NCI-H510A treated with DMSO at 0.1 percent for 48 hours (cell line): Measurements from ENCODE around the gene CASKIN1.

Experiments used
- DNase-seq: peaks from one replicate; lab custom pipeline; 2025; lab: John Stamatoyannopoulos, UW

The CASKIN1 gene

DNA sequence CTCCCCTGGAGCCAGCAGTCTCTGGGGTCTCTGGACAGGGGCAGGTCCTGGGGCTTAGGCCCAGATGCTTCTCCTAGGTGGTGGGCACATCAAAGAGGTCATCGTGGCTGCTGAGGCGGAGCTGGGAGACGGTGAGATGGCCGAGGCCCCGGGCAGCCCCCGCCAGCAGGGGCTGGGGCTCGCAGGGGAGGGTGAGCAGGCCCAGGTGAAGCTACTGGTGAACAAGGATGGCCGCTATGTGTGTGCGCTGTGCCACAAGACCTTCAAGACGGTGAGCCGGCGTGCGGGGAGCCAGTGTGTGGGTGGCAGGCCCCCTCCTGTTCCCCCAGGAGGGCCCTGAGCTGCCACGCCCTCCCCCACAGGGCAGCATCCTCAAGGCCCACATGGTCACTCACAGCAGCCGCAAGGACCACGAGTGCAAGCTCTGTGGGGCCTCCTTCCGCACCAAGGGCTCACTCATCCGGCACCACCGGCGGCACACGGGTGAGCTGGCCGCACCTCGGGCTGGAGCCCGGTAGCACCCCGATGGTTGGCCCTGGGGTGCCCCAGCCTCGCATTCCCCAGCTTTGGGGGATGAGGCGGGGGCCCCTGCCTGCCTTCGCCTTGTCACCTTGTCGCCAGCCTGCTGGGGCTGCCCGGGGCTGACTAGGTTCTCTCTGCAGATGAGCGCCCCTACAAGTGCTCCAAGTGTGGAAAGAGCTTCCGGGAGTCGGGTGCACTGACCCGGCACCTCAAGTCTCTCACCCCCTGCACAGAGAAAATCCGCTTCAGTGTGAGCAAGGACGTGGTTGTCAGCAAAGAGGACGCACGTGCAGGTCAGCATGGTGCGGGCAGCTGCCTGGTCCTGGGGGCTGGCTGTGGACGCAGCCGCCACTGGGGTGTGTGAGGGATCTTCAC lies 35.9 kb upstream of the CASKIN1 start:
- no peak for DNase-seq

DNA sequence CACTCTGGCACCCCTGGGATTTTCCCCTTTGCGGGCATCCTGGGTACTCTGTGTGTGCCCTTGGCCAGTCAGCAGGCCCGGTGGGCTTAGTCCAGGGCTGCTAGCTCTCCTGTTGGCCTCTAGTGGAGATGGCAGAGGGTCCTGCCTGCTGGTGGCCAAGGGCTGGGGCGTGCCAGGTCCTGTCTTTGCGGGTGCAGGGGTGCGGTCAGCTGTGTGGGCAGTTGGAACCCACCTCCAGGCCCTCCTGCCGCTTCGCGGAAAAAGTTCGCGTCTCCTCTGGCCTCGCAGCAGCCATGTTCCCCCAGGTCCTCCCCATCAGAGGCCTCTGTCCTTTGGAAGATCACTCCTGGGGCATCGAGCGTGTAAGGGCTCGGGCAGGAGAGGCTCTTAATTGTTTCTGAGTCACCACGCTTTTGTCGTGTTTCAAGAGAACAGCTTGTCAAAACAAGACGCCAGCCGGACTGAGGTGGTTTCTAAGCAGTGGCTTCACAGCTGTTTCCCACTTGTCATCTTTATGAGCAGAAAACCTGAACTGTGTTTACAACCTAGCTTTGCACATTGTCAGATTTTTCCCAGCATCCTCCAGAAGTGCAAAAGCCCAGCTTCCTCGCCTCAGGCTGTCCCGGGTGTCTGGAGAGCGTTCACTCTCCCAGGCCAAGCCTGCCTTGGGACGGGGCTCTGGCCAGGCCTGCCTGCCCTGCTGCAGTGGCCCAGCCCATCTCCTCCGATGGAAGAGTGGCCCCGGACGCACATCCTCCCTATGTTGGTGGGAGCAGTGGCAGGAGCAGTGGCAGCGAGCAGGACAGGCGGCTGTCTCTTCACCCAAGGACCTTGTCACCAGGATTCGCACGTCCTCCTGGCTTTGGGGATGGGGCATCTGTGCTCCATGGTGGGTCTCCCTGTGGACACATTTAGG lies 34.9 kb upstream of the CASKIN1 start:
- no peak for DNase-seq

DNA sequence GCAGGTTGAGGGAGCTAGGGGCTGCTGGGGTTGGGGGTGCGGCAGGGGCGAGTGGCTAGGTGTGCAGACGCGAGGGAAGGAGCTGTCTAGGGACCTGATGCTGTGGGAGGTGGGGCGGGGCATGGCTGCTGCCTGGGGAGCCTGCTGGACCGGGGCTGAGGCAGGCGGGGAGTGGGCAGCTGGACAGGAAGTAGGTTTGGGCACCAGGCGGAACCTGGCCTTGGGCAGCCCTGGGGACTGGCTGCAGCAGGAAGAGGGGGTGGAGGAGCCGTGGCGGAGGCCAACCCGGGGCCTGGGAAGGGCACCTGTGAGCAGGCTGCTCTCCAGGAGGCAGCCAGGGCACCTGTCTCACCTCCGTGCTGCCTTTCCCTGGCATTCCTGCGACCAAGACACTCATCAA lies 34.0 kb upstream of the CASKIN1 start:
- no peak for DNase-seq

DNA sequence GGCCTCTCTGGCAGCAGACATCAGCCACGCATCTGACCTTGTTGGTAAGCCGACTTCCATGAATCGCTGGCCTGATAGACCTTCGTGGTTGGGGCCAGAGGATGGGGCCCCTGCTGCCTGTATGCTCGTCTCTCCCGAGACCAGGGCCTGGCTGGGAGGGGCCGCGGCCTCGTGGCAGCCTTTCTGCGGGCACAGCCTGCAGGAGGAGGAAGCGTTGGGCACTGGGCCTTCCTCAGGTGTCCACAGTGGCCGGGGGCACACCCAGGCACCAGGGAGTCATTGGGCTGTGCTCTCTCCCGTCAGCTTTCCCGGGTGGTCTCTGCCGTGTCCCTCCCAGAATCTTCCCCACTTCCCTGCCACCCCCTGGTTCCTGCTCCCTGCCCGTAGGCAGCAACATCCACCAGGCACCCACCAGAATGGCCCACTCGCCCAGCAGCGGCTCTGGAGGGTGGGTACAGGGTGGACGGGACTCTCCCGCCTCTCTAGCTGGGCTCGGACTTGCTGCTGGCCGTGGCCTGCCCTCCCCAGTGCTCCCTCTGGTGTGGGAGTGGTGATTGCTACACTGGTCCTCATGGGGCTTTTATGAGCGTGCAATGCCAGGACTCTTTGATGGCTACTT lies 33.3 kb upstream of the CASKIN1 start:
- DNase-seq = no peak

DNA sequence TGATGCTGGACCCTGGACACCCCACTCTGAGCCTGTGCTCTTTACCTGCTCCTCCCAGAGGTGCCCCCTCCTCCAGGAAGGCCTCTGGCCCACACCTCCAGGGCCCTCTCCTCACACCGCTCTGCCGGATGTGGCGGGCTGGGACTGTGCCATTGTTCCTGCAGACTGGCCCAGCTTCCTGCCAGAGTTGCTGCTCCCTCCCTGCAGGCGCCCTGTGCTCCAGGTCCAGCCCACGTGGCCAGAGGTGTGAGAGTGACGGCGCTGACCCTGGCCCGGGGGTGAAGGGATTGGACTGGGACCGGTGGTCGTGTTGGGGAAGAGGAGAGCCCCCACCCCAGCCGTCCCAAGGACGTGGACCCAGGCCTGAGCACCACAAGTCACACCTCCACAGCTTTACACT lies 32.7 kb upstream of the CASKIN1 start:
- DNase-seq = no peak

DNA sequence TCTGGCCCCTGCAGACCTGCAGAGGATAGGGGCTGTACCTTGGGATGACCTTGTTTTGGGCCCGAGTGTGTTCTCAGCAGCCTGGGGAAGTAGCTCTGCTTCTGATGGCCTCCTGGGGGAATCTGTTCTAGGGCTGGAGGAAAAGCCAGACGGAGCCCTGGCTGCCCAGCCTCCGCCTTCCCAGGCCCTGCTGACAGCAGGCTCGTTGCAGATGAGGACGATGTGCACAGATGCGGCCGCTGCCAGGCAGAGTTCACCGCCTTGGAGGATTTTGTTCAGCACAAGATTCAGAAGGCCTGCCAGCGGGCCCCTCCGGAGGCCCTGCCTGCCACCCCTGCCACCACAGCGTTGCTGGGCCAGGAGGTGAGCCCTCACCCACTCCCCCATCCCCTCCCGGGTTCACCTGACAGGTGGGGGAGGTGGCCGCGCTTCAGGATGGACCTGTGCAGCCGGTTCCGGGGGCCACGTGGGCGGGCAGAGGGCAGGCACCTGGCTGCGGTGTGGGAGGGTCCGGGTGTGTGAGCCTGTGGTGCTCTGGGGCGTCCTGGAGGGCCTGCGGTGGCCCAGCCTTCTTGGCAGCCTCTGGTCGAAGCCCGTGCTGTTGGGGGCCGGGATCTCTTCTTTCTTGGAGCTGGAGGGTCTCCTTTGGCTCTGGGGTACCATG lies 31.9 kb upstream of the CASKIN1 start:
- DNase-seq = no peak

DNA sequence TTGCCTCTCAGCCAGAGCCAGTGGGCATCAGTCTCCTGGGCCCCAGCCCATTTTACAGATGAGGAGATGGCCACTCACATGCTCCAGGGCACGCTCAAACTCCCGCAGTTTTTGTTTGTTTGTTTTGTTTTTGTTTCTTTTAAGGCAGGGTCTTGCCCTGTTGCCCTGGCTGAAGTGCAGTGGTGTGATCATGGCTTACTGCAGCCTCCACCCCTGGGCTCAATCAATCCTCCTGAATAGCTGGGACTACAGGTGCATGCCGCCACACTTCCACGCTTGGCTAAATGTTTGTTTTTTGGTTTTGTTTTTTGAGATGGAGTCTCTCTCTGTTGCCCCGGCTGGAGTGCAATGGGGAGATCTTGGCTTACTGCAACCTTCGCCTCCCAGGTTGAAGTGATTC lies 30.5 kb upstream of the CASKIN1 start:
- no peak for DNase-seq

DNA sequence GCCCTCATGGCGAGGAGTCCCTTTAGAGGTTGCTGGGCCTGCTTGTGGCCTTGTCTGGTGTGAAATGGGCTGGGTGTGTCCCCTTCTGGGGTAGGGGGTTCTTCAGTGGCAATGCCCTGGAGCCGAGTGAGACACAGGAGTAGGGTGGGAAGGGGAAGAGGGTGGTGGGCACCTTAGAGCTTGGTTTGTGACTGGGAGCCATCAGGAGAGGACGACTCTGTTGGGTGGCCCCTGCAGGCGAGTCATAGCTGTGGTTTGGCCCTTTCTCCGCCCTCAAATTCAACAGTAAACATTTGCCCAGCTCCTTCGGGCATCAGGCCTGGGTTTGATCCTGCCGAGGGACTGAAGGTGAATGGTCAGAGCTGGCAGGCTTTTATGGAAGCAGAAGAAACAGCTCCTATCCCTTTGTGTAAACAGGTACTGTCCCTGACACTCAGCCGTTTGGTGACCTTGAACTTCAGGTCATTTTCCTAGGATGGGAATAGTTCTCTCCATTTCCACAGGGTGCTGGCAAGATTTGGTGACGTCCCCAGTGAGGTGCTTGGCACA lies 29.9 kb upstream of the CASKIN1 start:
- no peak for DNase-seq

DNA sequence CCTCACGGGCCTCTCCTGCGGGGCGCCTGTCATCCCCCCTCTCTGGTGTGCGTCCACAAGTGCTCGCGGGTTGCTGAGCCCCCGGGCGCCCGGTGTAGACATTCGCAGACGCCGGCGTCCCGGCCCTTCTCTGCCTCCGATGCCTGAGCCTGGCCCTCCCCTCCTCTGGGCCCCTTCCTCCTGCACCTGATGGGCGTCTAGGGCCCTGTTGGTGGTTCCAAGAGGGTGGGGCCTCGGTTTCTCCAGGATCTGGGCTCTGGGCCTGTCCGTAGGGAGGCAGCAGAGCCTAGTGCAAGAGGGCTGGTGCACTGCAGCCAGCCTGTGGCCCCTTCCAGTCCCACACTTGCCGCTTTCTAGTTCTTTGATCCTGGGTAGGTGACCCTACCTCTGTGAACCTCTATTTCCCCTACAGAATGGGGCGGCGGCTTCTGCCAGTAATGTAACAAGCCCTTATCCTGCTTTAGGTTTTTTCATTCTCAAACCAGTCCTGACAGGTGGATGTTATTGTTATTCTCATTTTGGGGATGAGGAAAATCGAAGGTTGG lies 27.6 kb upstream of the CASKIN1 start:
- DNase-seq = peak; percentile 28

DNA sequence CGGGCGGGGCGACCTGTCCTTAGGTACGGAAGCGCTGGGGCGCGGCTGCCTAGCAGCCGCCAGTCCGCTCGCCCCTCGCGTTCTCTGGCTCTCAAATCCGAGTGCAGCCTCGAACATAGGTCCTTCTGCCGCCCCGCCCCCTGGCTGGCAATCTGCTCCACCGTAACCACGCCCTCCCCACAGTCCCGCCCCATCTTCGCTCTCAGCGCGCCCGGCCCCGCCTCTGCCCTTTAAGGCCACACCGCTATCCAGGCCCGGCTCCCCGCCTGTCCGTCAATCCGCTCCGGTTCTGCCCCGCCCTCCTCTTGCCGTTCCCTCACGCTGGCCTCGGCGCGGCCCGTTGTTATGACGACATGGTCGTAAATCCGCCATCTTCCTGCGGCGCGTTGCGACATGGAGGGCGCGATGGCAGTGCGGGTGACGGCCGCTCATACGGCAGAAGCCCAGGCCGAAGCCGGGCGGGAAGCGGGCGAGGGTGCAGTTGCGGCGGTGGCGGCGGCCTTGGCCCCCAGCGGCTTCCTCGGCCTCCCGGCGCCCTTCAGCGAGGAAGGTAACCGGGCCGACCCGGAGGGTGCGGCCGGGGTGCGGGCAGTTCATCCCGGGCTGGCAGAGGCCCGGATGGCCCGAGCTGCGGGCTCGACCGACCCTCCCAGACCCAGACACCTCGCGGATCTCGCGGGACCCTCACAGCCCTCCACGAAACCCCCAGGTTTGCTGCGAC lies 27.0 kb upstream of the CASKIN1 start, which contains the start of gene E4F1:
TSS of gene E4F1 (plus strand) at position 371 of the 721 bp plus-strand sequence. CDS start at position 394, 23 bp downstream.
- peak; percentile 95 for DNase-seq

DNA sequence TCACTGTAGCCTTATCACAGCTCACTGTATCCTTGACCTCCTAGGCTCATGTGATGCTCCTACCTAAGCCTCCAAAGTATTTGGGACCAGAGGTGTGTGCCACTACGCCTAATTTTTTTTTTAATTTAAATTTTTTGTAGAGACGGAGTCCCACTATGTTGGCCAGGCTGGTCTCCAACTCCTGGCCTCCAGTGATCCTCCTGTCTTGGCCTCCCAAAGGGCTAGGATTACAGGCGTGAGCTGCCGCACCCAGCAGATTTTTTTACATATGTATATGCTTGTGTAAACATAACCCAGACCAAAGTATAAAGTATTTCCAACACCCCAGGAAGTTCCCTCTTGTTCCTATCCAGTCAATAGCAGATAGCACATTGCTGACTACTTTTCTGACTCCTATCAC lies 19.9 kb upstream of the CASKIN1 start:
- no peak for DNase-seq

DNA sequence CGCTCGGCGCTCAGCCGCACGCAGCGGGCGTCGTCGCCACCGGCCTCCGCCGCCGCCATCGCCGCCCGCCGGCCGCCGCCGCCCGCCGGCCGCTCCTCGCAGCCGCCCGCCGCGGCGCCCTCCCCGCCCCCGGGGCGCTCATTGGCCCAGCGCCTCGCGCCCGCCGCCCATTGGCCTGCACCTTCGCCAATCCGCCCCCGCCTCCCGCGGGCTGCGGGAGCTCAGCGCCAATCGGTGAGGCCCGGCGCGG lies 18.2 kb upstream of the CASKIN1 start, which contains the start of gene PGP:
TSS of gene PGP (minus strand) at position 122 of the 250 bp plus-strand sequence. CDS start at position 59, 63 bp downstream.
- DNase-seq = no peak

DNA sequence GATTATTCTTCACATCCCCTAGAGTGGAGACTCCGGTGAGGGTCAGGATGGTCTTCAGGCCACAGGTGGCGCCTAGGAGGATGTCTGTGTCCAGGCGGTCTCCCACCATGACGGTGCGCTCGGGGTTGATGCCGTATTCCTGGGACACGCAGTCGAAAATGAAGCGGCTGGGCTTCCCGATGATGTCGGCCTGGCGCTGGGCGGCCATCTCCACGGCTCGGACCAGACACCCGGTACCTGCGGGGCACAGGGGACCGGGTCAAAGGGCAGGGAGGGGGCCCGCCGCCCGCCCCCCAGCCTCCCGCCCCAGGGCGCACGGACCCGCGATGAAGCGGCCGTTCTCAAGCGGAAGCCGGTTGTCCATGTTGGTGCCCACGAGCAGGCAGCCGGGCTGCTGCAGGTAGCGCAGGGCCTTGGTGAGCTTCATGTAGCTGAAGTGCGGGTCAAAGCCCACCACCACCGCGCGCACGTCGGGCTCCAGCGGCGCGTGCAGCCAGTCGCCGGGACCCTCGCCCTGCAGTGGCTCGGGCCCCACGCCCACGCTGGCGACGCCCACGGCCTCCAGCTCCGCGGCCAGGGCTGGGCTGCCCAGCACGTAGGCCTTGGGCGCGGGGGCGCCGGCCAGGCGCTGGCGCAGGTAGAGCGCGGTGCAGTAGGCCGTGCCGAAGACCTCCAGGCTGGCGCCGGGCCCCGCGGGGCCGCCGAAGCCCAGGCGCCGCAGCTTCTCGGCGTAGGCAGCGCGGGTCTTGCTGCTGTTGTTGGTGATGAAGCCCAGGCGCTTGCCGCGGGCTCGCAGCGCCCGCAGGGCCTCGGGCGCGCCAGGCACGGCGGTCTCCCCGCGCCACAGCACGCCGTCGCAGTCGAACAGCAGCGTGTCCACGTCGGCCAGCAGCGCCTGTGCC lies 17.7 kb upstream of the CASKIN1 start:
- no peak for DNase-seq

DNA sequence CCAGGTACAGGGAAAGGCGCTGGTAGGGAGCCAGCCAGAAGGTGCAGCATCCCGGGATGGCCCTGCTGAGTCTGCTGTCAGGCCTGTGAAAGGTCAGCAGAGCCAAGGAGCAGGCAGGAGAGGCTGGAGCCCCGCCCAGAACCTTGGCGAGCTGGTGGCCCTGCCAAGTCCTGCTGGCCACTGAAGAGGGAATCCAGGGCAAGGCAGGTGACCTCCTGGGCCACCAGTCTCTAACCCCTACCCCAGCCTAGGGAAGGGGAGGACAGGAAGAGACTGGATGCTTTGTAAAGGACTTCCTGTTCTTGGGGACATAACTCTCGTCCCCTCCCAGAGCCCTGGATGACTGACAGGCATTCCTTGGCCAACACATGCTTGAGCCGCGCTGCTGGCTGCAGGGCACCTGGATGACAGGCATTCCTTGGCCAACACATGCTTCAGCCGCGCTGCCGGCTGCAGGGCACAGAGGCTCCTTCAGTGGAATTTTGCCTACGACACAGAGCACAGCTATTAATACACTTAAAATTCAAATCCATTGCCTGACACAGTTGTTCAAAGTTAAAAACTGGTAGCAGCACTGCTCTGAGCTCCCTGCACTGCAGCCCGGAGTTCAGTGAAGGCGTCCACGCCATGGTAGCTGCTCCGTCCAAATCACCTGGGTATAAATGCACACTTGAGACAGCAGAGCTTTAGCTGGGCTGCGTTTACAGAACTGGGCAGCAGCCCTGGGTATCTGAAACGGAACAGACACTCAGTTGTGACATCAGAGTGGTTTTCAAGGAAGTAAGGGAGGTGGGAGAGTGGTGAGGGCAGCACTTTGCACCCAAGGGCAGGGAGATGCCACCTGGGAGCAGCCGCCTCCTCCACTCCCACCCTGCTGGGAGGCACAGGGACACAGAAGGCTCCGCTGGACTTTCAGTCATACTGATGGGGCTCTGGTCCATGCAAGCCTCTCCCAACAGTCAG lies 16.2 kb upstream of the CASKIN1 start:
- DNase-seq = no peak

DNA sequence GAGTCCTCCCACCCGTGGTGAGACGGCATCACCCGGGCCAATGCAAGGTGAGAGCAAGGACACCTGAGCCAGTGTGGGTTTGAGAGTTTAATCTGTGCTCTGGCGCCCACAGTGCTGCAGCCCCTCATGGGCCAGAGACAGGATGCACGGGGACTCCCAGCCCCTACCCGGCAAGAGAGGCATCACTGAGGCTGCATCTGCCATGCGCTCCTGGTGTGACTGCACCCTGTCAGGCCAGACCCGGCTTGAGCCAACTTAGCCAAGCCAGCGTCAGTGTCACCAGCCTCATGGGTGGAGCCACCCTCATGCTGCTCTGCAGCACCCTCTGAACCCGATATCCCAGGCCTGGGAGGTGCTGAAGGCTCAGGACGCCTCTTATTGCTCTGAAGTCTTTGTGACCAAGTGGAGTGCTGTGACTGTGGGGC lies 15.5 kb upstream of the CASKIN1 start:
- DNase-seq = no peak

DNA sequence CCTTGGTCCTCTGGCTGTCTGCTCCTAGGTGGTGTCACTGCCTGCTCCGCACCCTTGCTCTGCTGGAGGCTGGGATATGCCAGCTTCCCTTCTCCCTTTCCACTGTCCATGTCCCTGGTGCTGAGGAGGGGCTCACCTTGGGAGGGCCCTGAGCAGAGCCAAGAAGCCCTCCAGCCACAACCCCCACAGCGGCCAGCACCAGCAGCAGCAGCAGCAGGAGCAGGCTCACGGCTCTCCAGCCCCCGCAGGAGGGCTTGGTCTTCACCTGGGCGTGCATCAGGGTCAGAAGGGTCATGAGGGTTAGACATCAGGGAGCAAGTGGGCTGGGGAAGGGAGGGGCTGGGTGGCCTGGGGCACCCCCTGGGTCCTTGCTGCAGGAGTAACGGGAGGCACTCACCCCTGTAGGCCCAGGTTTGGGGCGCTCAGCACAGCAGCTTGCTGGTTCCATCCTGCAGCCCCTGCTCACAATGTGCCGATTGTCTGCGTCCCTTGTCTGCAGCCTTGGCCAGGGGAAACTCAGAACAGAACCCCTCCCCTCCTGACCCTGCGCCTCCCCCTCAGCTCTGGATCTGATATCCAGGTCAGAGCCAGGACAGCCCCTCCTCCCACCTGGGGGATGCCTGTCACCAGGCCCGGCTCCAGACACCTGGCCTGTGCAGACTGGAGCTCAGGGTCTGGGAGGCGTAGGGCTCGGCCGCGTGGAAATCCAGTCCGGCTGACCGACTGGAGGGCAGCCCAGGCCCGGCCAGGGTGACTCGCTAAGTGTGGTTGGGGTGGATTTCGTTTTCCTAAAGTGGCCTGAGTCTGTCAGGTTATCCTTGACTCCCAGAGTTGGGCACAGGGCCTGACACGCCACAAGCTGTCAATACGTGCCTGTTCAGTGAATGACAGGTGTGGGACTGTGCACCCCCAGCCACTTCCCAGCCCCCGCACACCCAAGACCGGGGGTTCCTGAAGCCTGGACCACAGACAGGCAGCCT lies 14.3 kb upstream of the CASKIN1 start, which contains the start of gene BRICD5:
TSS of gene BRICD5 (minus strand) at position 478 of the 980 bp plus-strand sequence. CDS start at position 448, 30 bp downstream.
- no peak for DNase-seq

DNA sequence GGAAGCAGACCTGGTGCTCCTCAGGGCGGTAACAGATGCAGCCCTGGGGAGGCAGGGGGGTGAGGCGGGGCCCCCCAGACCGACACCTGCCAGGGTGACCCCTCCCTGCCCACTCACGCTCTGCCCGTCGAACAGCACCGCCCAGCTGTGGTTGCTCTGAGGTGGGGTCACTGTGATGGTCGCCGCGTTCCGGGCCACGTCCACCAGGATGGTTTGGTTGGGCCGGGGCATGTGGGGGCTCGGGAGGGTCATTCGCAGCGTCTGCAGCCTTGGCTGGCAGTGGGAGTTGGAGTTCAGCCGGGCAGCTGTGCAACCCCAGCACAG lies 13.6 kb upstream of the CASKIN1 start:
- no peak for DNase-seq
